Gastrocnemius medialis (tissue), 4 donors: ENCODE measurements around the gene ATP7B. TPM values are rescaled to one million over a fixed set of nuclear protein-coding genes. Genes with fewer than 3 reads are reported as not detected.
"Not testable (repeated sequence)": the region's sequence is repeated elsewhere in the genome, so short reads cannot be mapped to it uniquely, and the experiment has no call there.

Source experiments
- ATAC-seq, 2 donors: fragments of 150-250 bp; one replicate each; pipeline ENCODE4 v1.9.1; 2016
- DNase-seq, 2 donors: peaks; one replicate each; pipeline ENCODE4 v3.0.0-alpha.2; 2019
- H3K27ac ChIP-seq, 4 donors: fragments of 200-600 bp; sonication (generic); 1 replicate in 1 of 4; 2 replicates in 3 of 4; pipeline ENCODE4 v1.5.1; 2016 to 2018; ENCODE audit warnings: mild to moderate bottlenecking in 2 of 4, moderate library complexity in 1 of 4
- H3K27me3 ChIP-seq, 3 donors: fragments of 200-600 bp; sonication (generic) in 2 of 3; 1 replicate in 1 of 3; 2 replicates in 2 of 3; pipeline versions ENCODE4 v1.5.1 to v1.6.0; 2016 to 2019; ENCODE audit warnings: mild to moderate bottlenecking in 1 of 3, moderate library complexity in 1 of 3
- H3K36me3 ChIP-seq, 2 donors: fragments of 200-600 bp; sonication (generic) in 1 of 2; one replicate each; pipeline ENCODE4 v1.5.1; 2017 to 2018
- H3K4me1 ChIP-seq, 2 donors: fragments of 200-600 bp; sonication (generic) in 1 of 2; one replicate each; pipeline ENCODE4 v1.5.1; 2016 to 2017; ENCODE audit warnings: mild to moderate bottlenecking in 2 of 2
- H3K4me3 ChIP-seq, 4 donors: fragments of 200-600 bp; sonication (generic) in 3 of 4; 1 replicate in 1 of 4; 2 replicates in 3 of 4; pipeline ENCODE4 v1.5.1; 2016 to 2019; ENCODE audit warnings: mild to moderate bottlenecking in 2 of 4
- H3K9me3 ChIP-seq, 3 donors: fragments of 200-600 bp; sonication (generic) in 2 of 3; 1 replicate in 1 of 3; 2 replicates in 2 of 3; pipeline ENCODE4 v1.5.1; 2016 to 2019
- CTCF ChIP-seq, 5 experiments: fragments of 450-650 bp in 3 of 5; fragments of 200-600 bp in 2 of 5; sonication (generic) in 2 of 5; IDR thresholded peaks in 4 of 5; conservative IDR thresholded peaks in 1 of 5; 1 replicate in 4 of 5; 2 replicates in 1 of 5; pipeline ENCODE4 v1.5.1; 2016 to 2019; ENCODE audit warnings: antibody characterized with exemption in 5 of 5, mild to moderate bottlenecking in 3 of 5, moderate library complexity in 3 of 5
- POLR2A ChIP-seq, 2 donors: fragments of 450-650 bp; IDR thresholded peaks; one replicate each; pipeline ENCODE4 v1.6.1; 2017; ENCODE audit warnings: antibody characterized with exemption in 2 of 2, mild to moderate bottlenecking in 2 of 2, moderate library complexity in 2 of 2
- in situ Hi-C, 4 donors: fragments of 200-750 bp; cut with MboI; loops; one replicate each; pipeline versions ENCODE4 v1.15.0 to v1.8.0; 2017; ENCODE audit warnings: low sequenced_read_pairs in 4 of 4
- intact Hi-C: fragments of 100-400 bp; cut with DNase I; formaldehyde crosslinking; loops from one replicate; pipeline ENCODE4 v1.15.1; 2023; ENCODE audit warnings: low total_unique reads
- total RNA-seq, 4 donors: library from RNA; depleted of rRNA; stranded (reverse); fragments of >200 nt; gene quantifications; one replicate each; pipeline versions ENCODE4 v1.1.0 to v1.2.3, GENCODE V29; 2016

ATP7B gene
- total RNA-seq, 4 donors from 2014 or later = 1.6 to 3.3 (median 2.6) TPM

DNA sequence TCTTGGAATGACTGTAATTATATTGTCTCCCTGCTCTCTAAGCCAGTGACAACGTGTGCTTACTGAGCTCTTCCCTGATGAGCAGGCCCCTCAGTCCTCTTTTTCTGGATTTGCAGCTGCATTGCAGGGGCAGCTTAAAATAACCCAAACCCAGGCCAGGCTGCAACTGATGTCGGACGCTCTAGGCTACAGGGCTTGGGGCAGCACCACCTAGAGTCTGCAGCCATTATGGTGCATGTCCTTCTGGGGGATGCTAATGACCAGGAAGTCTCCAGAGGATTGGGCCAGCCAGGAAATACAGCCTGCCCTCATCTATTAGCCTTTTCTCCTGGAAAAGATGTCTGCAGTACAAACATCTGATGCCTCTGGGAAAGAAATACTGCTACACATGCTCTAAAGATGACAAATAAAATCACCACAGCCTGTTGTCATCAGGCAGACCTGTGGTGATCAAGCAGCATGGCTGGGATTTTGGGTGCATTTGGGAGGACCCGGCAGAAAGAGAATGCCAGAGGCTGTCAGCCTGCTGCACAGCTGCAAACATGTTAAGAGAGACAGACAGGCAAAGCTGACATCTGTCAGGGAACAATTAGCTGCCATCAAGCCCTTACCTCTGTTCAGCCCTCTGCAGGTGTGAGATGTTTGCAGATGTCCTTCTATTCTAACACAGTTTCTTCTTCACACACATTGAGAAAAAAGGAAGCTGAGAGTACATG, 97.7 kb downstream of the ATP7B start:
- intact Hi-C loops = no loop called here
- H3K27me3 ChIP-seq = no peaks in the 10 kb centered on the region
- ATAC-seq (no peak), DNase-seq (no peak)
- no peak overlapping the region for H3K27ac ChIP-seq
- H3K4me1 ChIP-seq = no peaks in the 10 kb centered on the region
- TF ChIP-seq CTCF (IDR thresholded peaks at IDR 0.05 in 4 of 5, conservative IDR thresholded peaks at IDR 0.05 in 1 of 5) = no peak
- H3K9me3 ChIP-seq = no peaks in the 10 kb centered on the region
- no peaks in the 10 kb centered on the region for H3K36me3 ChIP-seq
- no peak overlapping the region for H3K4me3 ChIP-seq
- in situ Hi-C loops = no loop called here

DNA sequence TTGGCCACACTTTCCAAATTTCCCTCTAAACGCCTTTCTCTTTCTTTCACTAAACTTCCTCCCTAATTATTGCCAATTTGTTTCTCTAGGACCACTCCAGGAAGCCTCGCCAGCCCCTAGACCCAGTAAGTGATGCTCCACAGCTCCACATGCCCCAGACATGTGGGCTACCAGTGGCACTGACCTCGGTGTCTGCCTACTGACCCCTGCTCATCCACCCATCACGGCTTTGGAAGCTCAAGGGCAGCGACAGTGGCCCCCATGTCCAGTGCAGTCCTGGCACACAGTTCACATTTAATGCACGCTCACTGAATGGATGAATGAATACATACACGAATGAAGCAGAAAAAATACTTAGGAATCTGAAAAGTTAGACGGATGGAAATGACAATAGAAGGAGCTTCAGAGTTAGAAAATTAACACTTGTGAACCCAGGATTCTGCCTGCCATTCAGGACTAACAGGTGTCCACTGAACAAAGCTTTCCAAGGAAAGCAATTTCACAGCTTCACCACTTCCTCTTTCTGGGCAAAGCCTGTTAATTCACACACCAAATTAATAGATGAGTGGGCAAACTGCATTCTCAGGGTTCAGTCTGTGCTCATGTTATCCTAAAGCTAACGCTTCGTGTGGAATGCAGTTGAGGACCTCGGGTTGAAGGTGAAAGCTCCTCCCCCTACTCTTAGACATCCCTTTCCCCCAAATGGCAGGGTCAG, 98.6 kb downstream of the ATP7B start:
- H3K27ac ChIP-seq = no peak overlapping the region
- TF ChIP-seq CTCF (IDR thresholded peaks at IDR 0.05 in 4 of 5, conservative IDR thresholded peaks at IDR 0.05 in 1 of 5) (no peak), POLR2A (IDR thresholded peaks at IDR 0.05) (no peak)
- H3K4me1 ChIP-seq = no peaks in the 10 kb centered on the region
- intact Hi-C loops = no loop called here
- no peak overlapping the region for H3K4me3 ChIP-seq
- in situ Hi-C loops = no loop called here
- DNase-seq (no peak), ATAC-seq (no peak)
- H3K36me3 ChIP-seq = no peaks in the 10 kb centered on the region
- no peaks in the 10 kb centered on the region for H3K9me3 ChIP-seq
- H3K27me3 ChIP-seq = no peaks in the 10 kb centered on the region

- H3K4me3 ChIP-seq = no peak overlapping the region
- H3K9me3 ChIP-seq = no peaks in the 10 kb centered on the region
- intact Hi-C loops = no loop called here
- no peak overlapping the region for H3K27ac ChIP-seq
- no peaks in the 10 kb centered on the region for H3K4me1 ChIP-seq
- no peaks in the 10 kb centered on the region for H3K36me3 ChIP-seq
- DNase-seq = no peak
- in situ Hi-C loops = no loop called here
- no peak for ATAC-seq
- TF ChIP-seq CTCF (IDR thresholded peaks at IDR 0.05 in 4 of 5, conservative IDR thresholded peaks at IDR 0.05 in 1 of 5) (no peak), POLR2A (IDR thresholded peaks at IDR 0.05) (no peak)
- H3K27me3 ChIP-seq = no peaks in the 10 kb centered on the region
Observed at GRCh38 chr13:51912091-51912490, 99.2 kb downstream of the ATP7B start.

GRCh38 chr13:51910508-51910907, 100.7 kb downstream of the ATP7B start:
- no peaks in the 10 kb centered on the region for H3K9me3 ChIP-seq

GRCh38 chr13:51909265-51909664, 102.0 kb downstream of the ATP7B start:
- in situ Hi-C loops, DNase-seq: not testable (repeated sequence)

More at GRCh38 chr13:51910508-51910907, 100.7 kb downstream of the ATP7B start:
- Histone ChIP-seq H3K4me3 (no peak overlapping the region), H3K27ac (no peak overlapping the region), H3K36me3 (no peaks in the 10 kb centered on the region), H3K4me1 (no peaks in the 10 kb centered on the region), H3K27me3 (no peaks in the 10 kb centered on the region)
- intact Hi-C loops = no loop called here
- in situ Hi-C loops = no loop called here
- no peak for TF ChIP-seq POLR2A (IDR thresholded peaks at IDR 0.05)
- no peak for TF ChIP-seq CTCF (IDR thresholded peaks at IDR 0.05 in 4 of 5, conservative IDR thresholded peaks at IDR 0.05 in 1 of 5)
- ATAC-seq (no peak), DNase-seq (no peak)

More at GRCh38 chr13:51909265-51909664, 102.0 kb downstream of the ATP7B start:
- intact Hi-C loops, H3K4me3 ChIP-seq, H3K4me1 ChIP-seq, H3K27ac ChIP-seq, H3K9me3 ChIP-seq, H3K27me3 ChIP-seq, ATAC-seq, H3K36me3 ChIP-seq: not testable (repeated sequence)
